Karpas-422 (cell line): ENCODE measurements around the gene AQR. TPM values are rescaled to one million over a fixed set of nuclear protein-coding genes. Genes with fewer than 3 reads are reported as not detected.

Source experiments
- DNase-seq: peaks from one replicate; pipeline ENCODE4 v3.0.0-alpha.2; 2015
- H2AFZ ChIP-seq: fragments of 200-600 bp; sonication (generic); 2 replicates; pipeline ENCODE4 v1.6.1; 2014; ENCODE audit warnings: antibody characterized with exemption, low read length, mixed read lengths
- H3K27ac ChIP-seq: fragments of 200-600 bp; sonication (generic); 2 replicates; pipeline ENCODE4 v1.5.1; 2014; ENCODE audit warnings: mild to moderate bottlenecking, low read length, moderate library complexity
- H3K27me3 ChIP-seq: fragments of 200-600 bp; sonication (generic); 2 replicates; pipeline ENCODE4 v1.6.1; 2014; ENCODE audit warnings: low read length, mixed read lengths
- H3K36me3 ChIP-seq: fragments of 200-600 bp; sonication (generic); 2 replicates; pipeline ENCODE4 v1.6.1; 2014; ENCODE audit warnings: low read length, mixed read lengths; ENCODE audit not compliant: insufficient read depth
- H3K4me1 ChIP-seq: fragments of 200-600 bp; sonication (generic); 2 replicates; pipeline ENCODE4 v1.6.1; 2014; ENCODE audit warnings: mild to moderate bottlenecking, low read length, mixed read lengths
- H3K4me2 ChIP-seq: fragments of 200-600 bp; sonication (generic); 2 replicates; pipeline ENCODE4 v1.6.1; 2014; ENCODE audit warnings: low read length, low read depth, mild to moderate bottlenecking; ENCODE audit not compliant: poor library complexity, severe bottlenecking
- H3K4me3 ChIP-seq: fragments of 200-600 bp; sonication (generic); 2 replicates; pipeline ENCODE4 v1.5.1; 2014; ENCODE audit warnings: mild to moderate bottlenecking, antibody characterized with exemption, low read length, mixed read lengths
- H3K79me2 ChIP-seq: fragments of 200-600 bp; sonication (generic); 2 replicates; pipeline ENCODE4 v1.6.1; 2014; ENCODE audit warnings: mild to moderate bottlenecking, low read length, mixed read lengths
- H3K9ac ChIP-seq: fragments of 200-600 bp; sonication (generic); 2 replicates; pipeline ENCODE4 v1.6.0; 2014; ENCODE audit warnings: low read length
- H3K9me2 ChIP-seq: fragments of 200-600 bp; sonication (generic), shearing (Covaris generic); replicated peaks from 2 replicates; pipeline ENCODE4 v1.6.0; 2014; ENCODE audit warnings: mild to moderate bottlenecking, low read length, moderate library complexity; ENCODE audit not compliant: insufficient read depth
- H3K9me3 ChIP-seq: fragments of 300-700, 200-600 bp; sonication (generic); 2 replicates; pipeline ENCODE4 v1.6.1; 2014; ENCODE audit warnings: low read length, mixed read lengths
- H4K20me1 ChIP-seq: fragments of 200-600 bp; sonication (generic); 2 replicates; pipeline ENCODE4 v1.6.1; 2014; ENCODE audit warnings: mild to moderate bottlenecking, antibody characterized with exemption, low read length, low read depth; ENCODE audit not compliant: insufficient read depth
- total RNA-seq: library from RNA; depleted of rRNA; stranded (reverse); fragments of >200 nt; shearing (Covaris generic); gene quantifications from 2 replicates; pipeline ENCODE4 v1.2.3, GENCODE V29; 2014; ENCODE audit warnings: low replicate concordance

Gene AQR
- total RNA-seq, 1 experiment from 2014 or later, result 51.4 TPM

GRCh38 chr15:34892963-34893591 is 76.5 kb downstream of the AQR start:
- H3K4me3 ChIP-seq, result no peak overlapping the region
- DNase-seq, result no peak
- no peaks in the 10 kb centered on the region for H3K27me3 ChIP-seq
- peaks cover 78% of the 10 kb centered on the region for H3K36me3 ChIP-seq
- H2AFZ ChIP-seq, result no peak overlapping the region
- H3K9me3 ChIP-seq, result peaks cover 17% of the 10 kb centered on the region
- H3K27ac ChIP-seq, result no peak overlapping the region
- no peak overlapping the region for H3K9ac ChIP-seq
- no peak overlapping the region for H3K4me2 ChIP-seq
- no peaks in the 10 kb centered on the region for H4K20me1 ChIP-seq
- H3K9me2 ChIP-seq, result no peaks in the 10 kb centered on the region
- no peaks in the 10 kb centered on the region for H3K4me1 ChIP-seq
- peaks cover 2% of the 10 kb centered on the region; the same call in 1 of the 2 replicates for H3K79me2 ChIP-seq

- Histone ChIP-seq H3K4me3 (no peak overlapping the region), H3K4me2 (no peak overlapping the region), H3K27ac (no peak overlapping the region), H4K20me1 (no peaks in the 10 kb centered on the region), H3K9me3 (peaks cover 17% of the 10 kb centered on the region), H3K27me3 (no peaks in the 10 kb centered on the region), H3K79me2 (peaks cover 2% of the 10 kb centered on the region; the same call in 1 of the 2 replicates), H3K4me1 (no peaks in the 10 kb centered on the region), H3K9ac (no peak overlapping the region), H3K36me3 (peaks cover 67% of the 10 kb centered on the region), H2AFZ (no peak overlapping the region), H3K9me2 (no peaks in the 10 kb centered on the region)
- no peak for DNase-seq
Measured at GRCh38 chr15:34890424-34890823, 79.1 kb downstream of the AQR start.

GRCh38 chr15:34889476-34889875 is 80.1 kb downstream of the AQR start:
- H3K9ac ChIP-seq, result no peak overlapping the region
- no peaks in the 10 kb centered on the region for H3K79me2 ChIP-seq
- H3K9me3 ChIP-seq, result peaks cover 17% of the 10 kb centered on the region
- no peak overlapping the region for H3K27ac ChIP-seq
- H3K9me2 ChIP-seq, result no peaks in the 10 kb centered on the region
- H3K36me3 ChIP-seq, result peaks cover 69% of the 10 kb centered on the region
- H3K4me1 ChIP-seq, result no peaks in the 10 kb centered on the region
- no peak for DNase-seq
- no peak overlapping the region for H3K4me3 ChIP-seq
- H2AFZ ChIP-seq, result no peak overlapping the region
- no peaks in the 10 kb centered on the region for H4K20me1 ChIP-seq
- H3K4me2 ChIP-seq, result no peak overlapping the region
- no peaks in the 10 kb centered on the region for H3K27me3 ChIP-seq

- Histone ChIP-seq H3K9me3 (no peaks in the 10 kb centered on the region), H3K9me2 (no peaks in the 10 kb centered on the region), H3K36me3 (peaks cover 51% of the 10 kb centered on the region; the same call in 1 of the 2 replicates), H2AFZ (no peak overlapping the region), H3K79me2 (no peaks in the 10 kb centered on the region), H3K4me1 (no peaks in the 10 kb centered on the region), H3K4me2 (no peak overlapping the region), H3K27me3 (no peaks in the 10 kb centered on the region), H3K9ac (no peak overlapping the region), H3K4me3 (no peak overlapping the region), H3K27ac (no peak overlapping the region), H4K20me1 (no peaks in the 10 kb centered on the region)
- DNase-seq, result no peak
Measured at GRCh38 chr15:34886134-34886533, 83.4 kb downstream of the AQR start.

GRCh38 chr15:34883633-34884032 is 85.9 kb downstream of the AQR start:
- Histone ChIP-seq H4K20me1 (no peaks in the 10 kb centered on the region), H2AFZ (no peak overlapping the region), H3K36me3 (peaks cover 42% of the 10 kb centered on the region; the same call in 1 of the 2 replicates), H3K9me3 (no peaks in the 10 kb centered on the region), H3K9ac (no peak overlapping the region), H3K79me2 (no peaks in the 10 kb centered on the region), H3K27me3 (no peaks in the 10 kb centered on the region), H3K9me2 (no peaks in the 10 kb centered on the region), H3K27ac (no peak overlapping the region), H3K4me1 (no peaks in the 10 kb centered on the region), H3K4me3 (no peak overlapping the region), H3K4me2 (no peak overlapping the region)
- DNase-seq, result no peak

GRCh38 chr15:34883042-34883441 is 86.5 kb downstream of the AQR start:
- Histone ChIP-seq H3K27me3 (no peaks in the 10 kb centered on the region), H4K20me1 (no peaks in the 10 kb centered on the region), H3K4me2 (no peak overlapping the region), H3K4me3 (no peak overlapping the region), H3K4me1 (no peaks in the 10 kb centered on the region), H3K9me3 (no peaks in the 10 kb centered on the region), H3K27ac (no peak overlapping the region), H2AFZ (no peak overlapping the region), H3K36me3 (peaks cover 40% of the 10 kb centered on the region; the same call in 1 of the 2 replicates), H3K9me2 (no peaks in the 10 kb centered on the region), H3K9ac (no peak overlapping the region), H3K79me2 (no peaks in the 10 kb centered on the region)
- DNase-seq, result no peak

- Histone ChIP-seq H3K4me3 (no peak overlapping the region), H3K9ac (no peak overlapping the region), H3K4me2 (no peak overlapping the region), H2AFZ (no peak overlapping the region), H3K27ac (no peak overlapping the region), H3K9me2 (no peaks in the 10 kb centered on the region), H3K27me3 (no peaks in the 10 kb centered on the region), H4K20me1 (no peaks in the 10 kb centered on the region), H3K79me2 (no peaks in the 10 kb centered on the region), H3K4me1 (no peaks in the 10 kb centered on the region), H3K9me3 (no peaks in the 10 kb centered on the region), H3K36me3 (peaks cover 37% of the 10 kb centered on the region)
- no peak for DNase-seq
Measured at GRCh38 chr15:34879107-34879506, 90.4 kb downstream of the AQR start.

- Histone ChIP-seq H4K20me1 (no peaks in the 10 kb centered on the region), H3K27ac (no peak overlapping the region), H3K79me2 (no peaks in the 10 kb centered on the region), H3K4me2 (no peak overlapping the region), H3K36me3 (peaks cover 53% of the 10 kb centered on the region), H3K4me1 (no peaks in the 10 kb centered on the region), H3K27me3 (no peaks in the 10 kb centered on the region), H3K4me3 (no peak overlapping the region), H3K9me3 (no peaks in the 10 kb centered on the region), H3K9me2 (no peaks in the 10 kb centered on the region), H2AFZ (no peak overlapping the region), H3K9ac (no peak overlapping the region)
- DNase-seq, result no peak
Measured at GRCh38 chr15:34876640-34877039, 92.9 kb downstream of the AQR start.
